Loucy (cell line): ENCODE measurements around the gene ANKRD13D.

Experiments
- H2AFZ ChIP-seq: fragments of 200-600 bp; sonication (generic); 2 replicates; pipeline ENCODE4 v1.6.0; 2016; ENCODE audit warnings: antibody characterized with exemption, mild to moderate bottlenecking, low read length, moderate library complexity
- H3F3A ChIP-seq: fragments of 200-600 bp; 2 replicates; pipeline ENCODE4 v1.6.0; 2016; ENCODE audit warnings: antibody characterized with exemption, low read depth, mild to moderate bottlenecking
- H3K27me3 ChIP-seq: fragments of 200-600 bp; sonication (generic); 2 replicates; pipeline ENCODE4 v1.6.1; 2014; ENCODE audit warnings: low read length, mild to moderate bottlenecking; ENCODE audit not compliant: insufficient read depth, poor library complexity, severe bottlenecking
- H3K36me3 ChIP-seq: fragments of 200-600 bp; sonication (generic); 2 replicates; pipeline ENCODE4 v1.6.1; 2016; ENCODE audit warnings: low read length; ENCODE audit not compliant: insufficient read depth
- H3K4me1 ChIP-seq: fragments of 200-600 bp; sonication (generic); 2 replicates; pipeline ENCODE4 v1.5.1; 2014; ENCODE audit warnings: low read length, mild to moderate bottlenecking; ENCODE audit not compliant: insufficient read depth, poor library complexity, severe bottlenecking
- H3K4me2 ChIP-seq: fragments of 200-600 bp; sonication (generic); 2 replicates; pipeline ENCODE4 v1.6.0; 2014; ENCODE audit warnings: antibody characterized with exemption, low read length, low read depth, mild to moderate bottlenecking; ENCODE audit not compliant: poor library complexity, severe bottlenecking
- H3K4me3 ChIP-seq: fragments of 200-600 bp; sonication (generic); 2 replicates; pipeline ENCODE4 v1.5.1; 2014; ENCODE audit warnings: low read length, mild to moderate bottlenecking, mixed read lengths; ENCODE audit not compliant: poor library complexity, severe bottlenecking
- H3K79me2 ChIP-seq: fragments of 200-600 bp; sonication (generic); 2 replicates; pipeline ENCODE4 v1.6.1; 2014; ENCODE audit warnings: low read length; ENCODE audit not compliant: insufficient read depth
- H3K9ac ChIP-seq: fragments of 200-600 bp; sonication (generic); 2 replicates; pipeline ENCODE4 v1.6.0; 2014; ENCODE audit warnings: mild to moderate bottlenecking, low read depth, low read length, moderate library complexity; ENCODE audit not compliant: poor library complexity, severe bottlenecking
- H3K9me2 ChIP-seq: fragments of 200-600 bp; sonication (generic); replicated peaks from 2 replicates; pipeline ENCODE4 v1.6.1; 2016; ENCODE audit warnings: low read depth, low read length, mixed read lengths
- H3K9me3 ChIP-seq: fragments of 200-600 bp; sonication (generic); 2 replicates; pipeline ENCODE4 v1.6.1; 2014; ENCODE audit warnings: mild to moderate bottlenecking, antibody characterized with exemption, low read length, low read depth; ENCODE audit not compliant: insufficient read depth
- H4K20me1 ChIP-seq: fragments of 200-600 bp; sonication (generic); 2 replicates; pipeline ENCODE4 v1.6.0; 2014; ENCODE audit warnings: antibody characterized with exemption, low read length, mild to moderate bottlenecking; ENCODE audit not compliant: insufficient read depth, poor library complexity, severe bottlenecking
- EZH2phosphoT487 ChIP-seq: fragments of 200-600 bp; IDR thresholded peaks from 2 replicates; pipeline ENCODE4 v1.6.1; 2018; ENCODE audit warnings: antibody characterized with exemption, mild to moderate bottlenecking, moderate library complexity, borderline replicate concordance
- TF ChIP-seq, protein P1 (sequence below): fragments of 200-600 bp; sonication (generic); conservative IDR thresholded peaks from 2 replicates; pipeline ENCODE4 v1.5.1; 2014; ENCODE audit warnings: mild to moderate bottlenecking, antibody characterized with exemption, low read length

ANKRD13D gene

DNA sequence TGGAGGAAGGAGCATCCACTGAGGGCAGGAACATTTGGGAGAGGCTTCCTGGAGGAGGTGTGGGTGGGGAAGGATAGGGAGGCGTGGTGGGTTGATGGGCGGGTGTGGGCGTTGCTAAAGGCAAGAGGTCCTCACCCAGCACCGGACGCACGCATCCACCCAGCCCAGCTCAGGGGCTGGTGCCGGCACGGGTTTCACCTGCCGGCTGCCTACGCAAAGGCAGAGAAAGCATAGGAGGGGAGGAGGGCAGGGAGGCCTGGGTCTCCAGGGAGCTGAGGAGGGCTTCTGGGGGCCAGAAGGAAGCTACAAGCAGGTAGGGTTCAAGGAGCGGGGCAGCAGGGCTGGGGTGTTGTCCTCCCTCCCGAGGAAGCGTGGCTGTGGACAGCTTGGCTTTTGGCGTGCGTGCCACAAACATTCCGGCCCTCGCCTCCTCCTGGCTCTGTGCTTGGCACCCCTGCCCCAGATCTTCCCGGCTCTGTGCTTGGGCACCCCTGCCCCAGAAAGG lies 22.0 kb downstream of the ANKRD13D start:
- Histone ChIP-seq H3K4me3 (no peak overlapping the region), H3F3A (no peaks in the 10 kb centered on the region), H3K36me3 (no peaks in the 10 kb centered on the region), H3K9me3 (no peaks in the 10 kb centered on the region), H3K27me3 (no peaks in the 10 kb centered on the region), H4K20me1 (no peaks in the 10 kb centered on the region), H3K4me1 (peaks cover 10% of the 10 kb centered on the region), H2AFZ (no peak overlapping the region), H3K9me2 (no peaks in the 10 kb centered on the region), H3K79me2 (no peaks in the 10 kb centered on the region), H3K4me2 (no peak overlapping the region), H3K9ac (no peak overlapping the region)
- TF ChIP-seq, protein P1, sequence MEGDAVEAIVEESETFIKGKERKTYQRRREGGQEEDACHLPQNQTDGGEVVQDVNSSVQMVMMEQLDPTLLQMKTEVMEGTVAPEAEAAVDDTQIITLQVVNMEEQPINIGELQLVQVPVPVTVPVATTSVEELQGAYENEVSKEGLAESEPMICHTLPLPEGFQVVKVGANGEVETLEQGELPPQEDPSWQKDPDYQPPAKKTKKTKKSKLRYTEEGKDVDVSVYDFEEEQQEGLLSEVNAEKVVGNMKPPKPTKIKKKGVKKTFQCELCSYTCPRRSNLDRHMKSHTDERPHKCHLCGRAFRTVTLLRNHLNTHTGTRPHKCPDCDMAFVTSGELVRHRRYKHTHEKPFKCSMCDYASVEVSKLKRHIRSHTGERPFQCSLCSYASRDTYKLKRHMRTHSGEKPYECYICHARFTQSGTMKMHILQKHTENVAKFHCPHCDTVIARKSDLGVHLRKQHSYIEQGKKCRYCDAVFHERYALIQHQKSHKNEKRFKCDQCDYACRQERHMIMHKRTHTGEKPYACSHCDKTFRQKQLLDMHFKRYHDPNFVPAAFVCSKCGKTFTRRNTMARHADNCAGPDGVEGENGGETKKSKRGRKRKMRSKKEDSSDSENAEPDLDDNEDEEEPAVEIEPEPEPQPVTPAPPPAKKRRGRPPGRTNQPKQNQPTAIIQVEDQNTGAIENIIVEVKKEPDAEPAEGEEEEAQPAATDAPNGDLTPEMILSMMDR: no peak
- no peak for TF ChIP-seq EZH2phosphoT487

DNA sequence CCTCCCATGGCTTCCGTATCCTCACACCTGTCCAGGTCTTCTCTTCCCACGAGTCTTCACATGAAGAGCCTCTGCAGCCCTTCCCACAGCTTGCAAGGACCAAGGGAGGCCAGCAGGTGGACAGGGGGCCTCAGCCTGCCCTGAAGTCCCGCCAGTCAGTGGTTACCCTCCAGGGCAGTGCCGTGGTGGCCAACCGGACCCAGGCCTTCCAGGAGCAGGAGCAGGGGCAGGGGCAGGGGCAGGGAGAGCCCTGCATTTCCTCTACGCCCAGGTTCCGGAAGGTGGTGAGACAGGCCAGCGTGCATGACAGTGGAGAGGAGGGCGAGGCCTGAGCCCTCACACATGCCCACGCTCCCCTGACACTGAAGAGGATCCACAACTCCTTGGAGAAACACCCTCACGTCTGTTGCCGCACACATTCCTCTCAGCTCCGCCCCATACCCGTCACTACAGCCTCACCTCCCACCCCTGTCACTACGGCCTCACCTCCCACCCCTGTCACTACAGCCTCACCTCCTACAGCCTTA lies 22.5 kb downstream of the ANKRD13D start:
- Histone ChIP-seq H3K79me2 (no peaks in the 10 kb centered on the region), H3K4me1 (peaks cover 10% of the 10 kb centered on the region), H4K20me1 (no peaks in the 10 kb centered on the region), H3K36me3 (no peaks in the 10 kb centered on the region), H3K9me3 (no peaks in the 10 kb centered on the region), H3K4me2 (no peak overlapping the region), H3K4me3 (no peak overlapping the region), H3K9ac (no peak overlapping the region), H3K9me2 (no peaks in the 10 kb centered on the region), H2AFZ (no peak overlapping the region), H3K27me3 (no peaks in the 10 kb centered on the region), H3F3A (no peaks in the 10 kb centered on the region)
- TF ChIP-seq EZH2phosphoT487: no peak
- TF ChIP-seq, protein P1: no peak

DNA sequence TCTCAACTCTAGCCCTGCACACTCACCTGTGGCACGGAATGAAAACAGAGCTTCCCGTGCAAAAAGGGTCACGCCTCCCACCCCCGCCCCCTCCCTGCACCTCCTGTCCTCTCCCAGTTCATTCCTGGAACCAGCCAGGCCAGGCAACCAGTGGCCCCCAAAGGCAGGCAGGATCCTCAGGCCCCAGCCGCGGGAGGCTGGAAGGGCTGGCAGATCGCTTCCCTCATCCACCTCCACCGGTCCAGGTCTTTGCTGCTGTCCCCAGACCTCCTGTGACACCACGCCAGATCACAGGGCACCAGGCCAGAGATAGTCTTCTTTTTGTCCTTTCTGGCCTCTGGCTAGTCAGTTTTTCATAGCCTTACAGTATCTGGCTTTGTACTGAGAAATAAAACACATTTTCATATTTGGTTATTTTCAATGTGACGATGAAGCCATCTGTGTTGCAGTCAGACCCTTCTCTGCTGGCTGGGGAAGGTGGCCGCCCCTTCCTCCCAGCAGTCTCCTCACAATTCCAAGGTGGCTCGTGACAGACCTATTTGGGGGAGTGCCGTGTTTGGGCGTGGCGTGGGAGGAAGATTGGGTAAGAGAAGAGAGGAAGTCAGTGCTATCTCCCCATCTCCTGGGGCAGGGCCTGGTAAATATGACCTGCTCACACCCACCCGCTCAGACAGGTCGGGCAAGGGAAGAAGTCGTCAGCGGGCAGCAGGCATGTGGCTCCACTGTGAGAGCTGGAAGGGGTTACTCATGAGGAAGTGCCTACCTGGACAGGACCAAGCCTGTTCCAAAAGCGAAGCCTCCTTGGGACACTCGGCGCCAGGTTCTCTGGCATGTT lies 23.3 kb downstream of the ANKRD13D start:
- Histone ChIP-seq H3K4me3 (no peak overlapping the region), H2AFZ (no peak overlapping the region), H3K79me2 (no peaks in the 10 kb centered on the region), H3K9me2 (no peaks in the 10 kb centered on the region), H3K4me1 (peaks cover 10% of the 10 kb centered on the region), H3F3A (no peaks in the 10 kb centered on the region), H4K20me1 (no peaks in the 10 kb centered on the region), H3K9me3 (no peaks in the 10 kb centered on the region), H3K9ac (no peak overlapping the region), H3K27me3 (no peaks in the 10 kb centered on the region), H3K36me3 (no peaks in the 10 kb centered on the region), H3K4me2 (no peak overlapping the region)
- TF ChIP-seq EZH2phosphoT487: no peak
- TF ChIP-seq, protein P1: no peak
